SK-N-SH treated with all-trans-retinoic acid at 6 μM for 48 hours (cell line): ENCODE results near the gene LTN1.
A peak's percentile ranks its signal among the peaks of the same experiment; 100 is the strongest.

Source experiments
- ATAC-seq: fragments of 200-7000 bp; cut with Tn5 transposase; 3 replicates; pipeline ENCODE4 v1.9.1; 2020; ENCODE audit warnings: mild to moderate bottlenecking, moderate library complexity
- ARNTL ChIP-seq: fragments of 450-650 bp; formaldehyde crosslinking; IDR thresholded peaks from 2 replicates; pipeline ENCODE4 v1.5.0; 2020; ENCODE audit warnings: low read depth, mild to moderate bottlenecking, moderate library complexity, borderline replicate concordance
- BACH2 ChIP-seq: fragments of 250-450 bp; sonication (Bioruptor Pico); IDR thresholded peaks from 2 replicates; pipeline ENCODE4 v1.9.0; 2021; ENCODE audit warnings: mild to moderate bottlenecking, borderline replicate concordance
- CSDC2 ChIP-seq: fragments of 250-450 bp; sonication (Bioruptor Pico); IDR thresholded peaks from 2 replicates; pipeline ENCODE4 v1.5.0; 2020; ENCODE audit warnings: mild to moderate bottlenecking, moderate library complexity
- ESRRG ChIP-seq: fragments of 250-450 bp; sonication (Bioruptor Pico); IDR thresholded peaks from 2 replicates; pipeline ENCODE4 v1.6.1; 2021; ENCODE audit warnings: mild to moderate bottlenecking
- GLIS3 ChIP-seq: fragments of 250-450 bp; sonication (Bioruptor Pico); IDR thresholded peaks from 2 replicates; pipeline ENCODE4 v1.5.0; 2020; ENCODE audit warnings: mild to moderate bottlenecking, moderate library complexity
- ISL1 ChIP-seq: fragments of 250-450 bp; sonication (Bioruptor Pico); IDR thresholded peaks from 2 replicates; pipeline ENCODE4 v2.1.2; 2022; ENCODE audit warnings: mild to moderate bottlenecking, moderate library complexity
- OSR1 ChIP-seq: fragments of 250-450 bp; sonication (Bioruptor Pico); IDR thresholded peaks from 2 replicates; pipeline ENCODE4 v1.8.0; 2022; ENCODE audit warnings: moderate library complexity, mild to moderate bottlenecking, inconsistent platforms
- PPARA ChIP-seq: fragments of 250-450 bp; sonication (Bioruptor Pico); IDR thresholded peaks from 2 replicates; pipeline ENCODE4 v1.5.0; 2020; ENCODE audit warnings: mild to moderate bottlenecking, borderline replicate concordance
- RARB ChIP-seq: fragments of 250-450 bp; sonication (Bioruptor Pico); IDR thresholded peaks from 2 replicates; pipeline ENCODE4 v1.8.0; 2021; ENCODE audit warnings: mild to moderate bottlenecking, moderate library complexity
- SNAI2 ChIP-seq: fragments of 250-450 bp; sonication (Bioruptor Pico); IDR thresholded peaks from 2 replicates; pipeline ENCODE4 v1.5.0; 2020; ENCODE audit warnings: mild to moderate bottlenecking, moderate library complexity
- TCF4 ChIP-seq: fragments of 250-450 bp; sonication (Bioruptor Pico); IDR thresholded peaks from 2 replicates; pipeline ENCODE4 v1.8.0; 2021; ENCODE audit warnings: mild to moderate bottlenecking, moderate library complexity, borderline replicate concordance
- ZC3H10 ChIP-seq: fragments of 250-450 bp; sonication (Bioruptor Pico); IDR thresholded peaks from 2 replicates; pipeline ENCODE4 v1.5.1; 2021; ENCODE audit warnings: mild to moderate bottlenecking, moderate library complexity
- ZFP3 ChIP-seq: fragments of 250-450 bp; sonication (Bioruptor Pico); IDR thresholded peaks from 2 replicates; pipeline ENCODE4 v1.5.0; 2020; ENCODE audit warnings: mild to moderate bottlenecking, moderate library complexity
- ZFP30 ChIP-seq: fragments of 450-650 bp; formaldehyde crosslinking; IDR thresholded peaks from 2 replicates; pipeline ENCODE4 v1.5.0; 2022; ENCODE audit warnings: mild to moderate bottlenecking, moderate library complexity
- ZNF565 ChIP-seq: fragments of 450-650 bp; formaldehyde crosslinking; conservative IDR thresholded peaks from 2 replicates; pipeline ENCODE4 v1.5.0; 2020; ENCODE audit warnings: low read depth, mild to moderate bottlenecking, moderate library complexity
- ZNF70 ChIP-seq: fragments of 450-650 bp; formaldehyde crosslinking; IDR thresholded peaks from 2 replicates; pipeline ENCODE4 v1.5.0; 2020; ENCODE audit warnings: mild to moderate bottlenecking, moderate library complexity
- ZNF8 ChIP-seq: fragments of 450-650 bp; formaldehyde crosslinking; IDR thresholded peaks from 2 replicates; pipeline ENCODE4 v1.5.0; 2020; ENCODE audit warnings: mild to moderate bottlenecking, moderate library complexity
- TF ChIP-seq, protein P1 (sequence below): fragments of 250-450 bp; sonication (Bioruptor Pico); IDR thresholded peaks from 2 replicates; pipeline ENCODE4 v1.8.0; 2021; ENCODE audit warnings: low read depth, mild to moderate bottlenecking, moderate library complexity, borderline replicate concordance
- TF ChIP-seq, protein P2 (sequence below): fragments of 250-450 bp; sonication (Bioruptor Pico); IDR thresholded peaks from 2 replicates; pipeline ENCODE4 v1.5.0; 2020; ENCODE audit warnings: mild to moderate bottlenecking, moderate library complexity
- TF ChIP-seq, protein P3 (sequence below): fragments of 250-450 bp; sonication (Bioruptor Pico); IDR thresholded peaks from 2 replicates; pipeline ENCODE4 v1.5.1; 2020; ENCODE audit warnings: low read depth, mild to moderate bottlenecking, moderate library complexity
- TF ChIP-seq, protein P4 (sequence below): fragments of 250-450 bp; sonication (Bioruptor Pico); IDR thresholded peaks from 2 replicates; pipeline ENCODE4 v1.8.0; 2020; ENCODE audit warnings: mild to moderate bottlenecking, moderate library complexity, borderline replicate concordance
- TF ChIP-seq, protein P5 (sequence below): fragments of 250-450 bp; sonication (Bioruptor Pico); IDR thresholded peaks from 2 replicates; pipeline ENCODE4 v1.5.1; 2021; ENCODE audit warnings: mild to moderate bottlenecking, moderate library complexity

Gene LTN1

DNA sequence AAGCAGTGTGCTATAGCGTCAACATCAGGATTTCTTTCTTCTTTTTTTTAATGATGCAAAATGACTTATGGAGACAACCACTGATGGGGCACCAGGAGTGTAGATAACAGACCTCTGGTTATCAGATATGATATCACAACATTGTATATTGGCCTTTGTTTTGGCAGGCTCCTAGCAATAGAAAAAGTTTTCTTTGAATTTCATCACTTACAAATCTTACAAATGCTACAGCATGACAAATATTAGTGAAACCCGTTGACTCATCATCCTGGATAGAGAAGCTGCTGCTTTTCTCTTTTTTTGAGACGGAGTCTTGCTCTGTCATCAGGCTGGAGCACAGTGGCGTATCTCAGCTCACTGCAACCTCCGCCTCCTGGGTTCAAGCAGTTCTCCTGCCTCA lies 92.9 kb downstream of the LTN1 start:
- ATAC-seq, result peak; percentile 66
- TF ChIP-seq ARNTL (CRISPR knock-in tag), result no peak
- no peak for TF ChIP-seq ZFP30 (CRISPR knock-in tag)
- TF ChIP-seq GLIS3, result no peak
- no peak for TF ChIP-seq PPARA (CRISPR knock-in tag)
- TF ChIP-seq, protein P1, sequence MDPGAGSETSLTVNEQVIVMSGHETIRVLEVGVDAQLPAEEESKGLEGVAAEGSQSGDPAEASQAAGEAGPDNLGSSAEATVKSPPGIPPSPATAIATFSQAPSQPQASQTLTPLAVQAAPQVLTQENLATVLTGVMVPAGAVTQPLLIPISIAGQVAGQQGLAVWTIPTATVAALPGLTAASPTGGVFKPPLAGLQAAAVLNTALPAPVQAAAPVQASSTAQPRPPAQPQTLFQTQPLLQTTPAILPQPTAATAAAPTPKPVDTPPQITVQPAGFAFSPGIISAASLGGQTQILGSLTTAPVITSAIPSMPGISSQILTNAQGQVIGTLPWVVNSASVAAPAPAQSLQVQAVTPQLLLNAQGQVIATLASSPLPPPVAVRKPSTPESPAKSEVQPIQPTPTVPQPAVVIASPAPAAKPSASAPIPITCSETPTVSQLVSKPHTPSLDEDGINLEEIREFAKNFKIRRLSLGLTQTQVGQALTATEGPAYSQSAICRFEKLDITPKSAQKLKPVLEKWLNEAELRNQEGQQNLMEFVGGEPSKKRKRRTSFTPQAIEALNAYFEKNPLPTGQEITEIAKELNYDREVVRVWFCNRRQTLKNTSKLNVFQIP (CRISPR knock-in tag), result no peak
- TF ChIP-seq ZNF70 (CRISPR knock-in tag), result no peak
- no peak for TF ChIP-seq ZNF565 (CRISPR knock-in tag)
- no peak for TF ChIP-seq ZC3H10 (CRISPR knock-in tag)
- TF ChIP-seq CSDC2 (CRISPR knock-in tag), result no peak
- TF ChIP-seq, all 23 proteins: peak for 0

DNA sequence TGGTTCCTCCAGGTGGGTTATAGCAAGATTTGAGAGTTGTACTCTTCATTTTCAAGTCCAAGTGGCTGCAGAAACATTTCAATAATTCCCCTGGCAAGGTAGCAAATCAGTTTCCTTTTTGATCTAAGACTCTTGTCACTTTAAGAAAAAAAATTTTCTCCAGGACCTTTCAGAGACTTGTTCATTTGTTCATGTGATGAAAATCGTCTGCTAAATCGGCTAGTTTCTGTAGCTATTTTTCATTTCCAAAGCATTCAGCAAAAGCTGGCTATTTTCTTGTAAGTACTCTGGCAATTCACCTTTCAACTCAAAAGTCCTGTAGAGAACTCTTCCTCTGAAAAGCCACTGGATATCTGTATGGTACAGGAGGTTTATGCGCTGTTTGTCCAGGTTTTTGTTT lies 93.5 kb downstream of the LTN1 start:
- TF ChIP-seq ZC3H10 (CRISPR knock-in tag) (no peak), ZNF70 (CRISPR knock-in tag) (no peak), ESRRG (no peak), PPARA (CRISPR knock-in tag) (no peak), SNAI2 (no peak), BACH2 (CRISPR knock-in tag) (no peak), GLIS3 (no peak), ZFP3 (CRISPR knock-in tag) (no peak), TCF4 (no peak), OSR1 (no peak), ZNF8 (CRISPR knock-in tag) (no peak), CSDC2 (CRISPR knock-in tag) (no peak), ISL1 (CRISPR knock-in tag) (no peak), ZFP30 (CRISPR knock-in tag) (no peak), RARB (CRISPR knock-in tag) (no peak)
- TF ChIP-seq, protein P2, sequence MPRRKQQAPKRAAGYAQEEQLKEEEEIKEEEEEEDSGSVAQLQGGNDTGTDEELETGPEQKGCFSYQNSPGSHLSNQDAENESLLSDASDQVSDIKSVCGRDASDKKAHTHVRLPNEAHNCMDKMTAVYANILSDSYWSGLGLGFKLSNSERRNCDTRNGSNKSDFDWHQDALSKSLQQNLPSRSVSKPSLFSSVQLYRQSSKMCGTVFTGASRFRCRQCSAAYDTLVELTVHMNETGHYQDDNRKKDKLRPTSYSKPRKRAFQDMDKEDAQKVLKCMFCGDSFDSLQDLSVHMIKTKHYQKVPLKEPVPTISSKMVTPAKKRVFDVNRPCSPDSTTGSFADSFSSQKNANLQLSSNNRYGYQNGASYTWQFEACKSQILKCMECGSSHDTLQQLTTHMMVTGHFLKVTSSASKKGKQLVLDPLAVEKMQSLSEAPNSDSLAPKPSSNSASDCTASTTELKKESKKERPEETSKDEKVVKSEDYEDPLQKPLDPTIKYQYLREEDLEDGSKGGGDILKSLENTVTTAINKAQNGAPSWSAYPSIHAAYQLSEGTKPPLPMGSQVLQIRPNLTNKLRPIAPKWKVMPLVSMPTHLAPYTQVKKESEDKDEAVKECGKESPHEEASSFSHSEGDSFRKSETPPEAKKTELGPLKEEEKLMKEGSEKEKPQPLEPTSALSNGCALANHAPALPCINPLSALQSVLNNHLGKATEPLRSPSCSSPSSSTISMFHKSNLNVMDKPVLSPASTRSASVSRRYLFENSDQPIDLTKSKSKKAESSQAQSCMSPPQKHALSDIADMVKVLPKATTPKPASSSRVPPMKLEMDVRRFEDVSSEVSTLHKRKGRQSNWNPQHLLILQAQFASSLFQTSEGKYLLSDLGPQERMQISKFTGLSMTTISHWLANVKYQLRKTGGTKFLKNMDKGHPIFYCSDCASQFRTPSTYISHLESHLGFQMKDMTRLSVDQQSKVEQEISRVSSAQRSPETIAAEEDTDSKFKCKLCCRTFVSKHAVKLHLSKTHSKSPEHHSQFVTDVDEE (CRISPR knock-in tag), result no peak
- TF ChIP-seq, protein P3, sequence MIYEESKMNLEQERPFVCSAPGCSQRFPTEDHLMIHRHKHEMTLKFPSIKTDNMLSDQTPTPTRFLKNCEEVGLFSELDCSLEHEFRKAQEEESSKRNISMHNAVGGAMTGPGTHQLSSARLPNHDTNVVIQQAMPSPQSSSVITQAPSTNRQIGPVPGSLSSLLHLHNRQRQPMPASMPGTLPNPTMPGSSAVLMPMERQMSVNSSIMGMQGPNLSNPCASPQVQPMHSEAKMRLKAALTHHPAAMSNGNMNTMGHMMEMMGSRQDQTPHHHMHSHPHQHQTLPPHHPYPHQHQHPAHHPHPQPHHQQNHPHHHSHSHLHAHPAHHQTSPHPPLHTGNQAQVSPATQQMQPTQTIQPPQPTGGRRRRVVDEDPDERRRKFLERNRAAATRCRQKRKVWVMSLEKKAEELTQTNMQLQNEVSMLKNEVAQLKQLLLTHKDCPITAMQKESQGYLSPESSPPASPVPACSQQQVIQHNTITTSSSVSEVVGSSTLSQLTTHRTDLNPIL, result no peak
- TF ChIP-seq, protein P4, sequence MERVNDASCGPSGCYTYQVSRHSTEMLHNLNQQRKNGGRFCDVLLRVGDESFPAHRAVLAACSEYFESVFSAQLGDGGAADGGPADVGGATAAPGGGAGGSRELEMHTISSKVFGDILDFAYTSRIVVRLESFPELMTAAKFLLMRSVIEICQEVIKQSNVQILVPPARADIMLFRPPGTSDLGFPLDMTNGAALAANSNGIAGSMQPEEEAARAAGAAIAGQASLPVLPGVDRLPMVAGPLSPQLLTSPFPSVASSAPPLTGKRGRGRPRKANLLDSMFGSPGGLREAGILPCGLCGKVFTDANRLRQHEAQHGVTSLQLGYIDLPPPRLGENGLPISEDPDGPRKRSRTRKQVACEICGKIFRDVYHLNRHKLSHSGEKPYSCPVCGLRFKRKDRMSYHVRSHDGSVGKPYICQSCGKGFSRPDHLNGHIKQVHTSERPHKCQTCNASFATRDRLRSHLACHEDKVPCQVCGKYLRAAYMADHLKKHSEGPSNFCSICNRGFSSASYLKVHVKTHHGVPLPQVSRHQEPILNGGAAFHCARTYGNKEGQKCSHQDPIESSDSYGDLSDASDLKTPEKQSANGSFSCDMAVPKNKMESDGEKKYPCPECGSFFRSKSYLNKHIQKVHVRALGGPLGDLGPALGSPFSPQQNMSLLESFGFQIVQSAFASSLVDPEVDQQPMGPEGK (CRISPR knock-in tag), result no peak
- TF ChIP-seq, protein P1 (CRISPR knock-in tag), result no peak
- TF ChIP-seq, protein P5, sequence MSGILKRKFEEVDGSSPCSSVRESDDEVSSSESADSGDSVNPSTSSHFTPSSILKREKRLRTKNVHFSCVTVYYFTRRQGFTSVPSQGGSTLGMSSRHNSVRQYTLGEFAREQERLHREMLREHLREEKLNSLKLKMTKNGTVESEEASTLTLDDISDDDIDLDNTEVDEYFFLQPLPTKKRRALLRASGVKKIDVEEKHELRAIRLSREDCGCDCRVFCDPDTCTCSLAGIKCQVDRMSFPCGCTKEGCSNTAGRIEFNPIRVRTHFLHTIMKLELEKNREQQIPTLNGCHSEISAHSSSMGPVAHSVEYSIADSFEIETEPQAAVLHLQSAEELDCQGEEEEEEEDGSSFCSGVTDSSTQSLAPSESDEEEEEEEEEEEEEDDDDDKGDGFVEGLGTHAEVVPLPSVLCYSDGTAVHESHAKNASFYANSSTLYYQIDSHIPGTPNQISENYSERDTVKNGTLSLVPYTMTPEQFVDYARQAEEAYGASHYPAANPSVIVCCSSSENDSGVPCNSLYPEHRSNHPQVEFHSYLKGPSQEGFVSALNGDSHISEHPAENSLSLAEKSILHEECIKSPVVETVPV (CRISPR knock-in tag), result no peak
- ATAC-seq, result no peak
